A549 (cell line): ENCODE results near the gene CRYZL1. TPM values are rescaled to one million over a fixed set of nuclear protein-coding genes. Genes with fewer than 3 reads are reported as not detected.
A peak's percentile ranks its signal among the peaks of the same experiment; 100 is the strongest.

ENCODE experiments used
- ATAC-seq, 2 experiments: fragments of 200-7000 bp in 1 of 2; fragments of >200 bp in 1 of 2; cut with Nextera tagmentation in 1 of 2; cut with Tn5 transposase in 1 of 2; 3 replicates each; pipeline versions ENCODE4 v1.8.0 to v1.9.1; 2018 to 2020; ENCODE audit warnings: mild to moderate bottlenecking in 1 of 2, moderate library complexity in 1 of 2
- CTCF ChIA-PET: fragments of 300-600 bp; sonication (Branson Sonifier 250); formaldehyde crosslinking; extraction: SDS; loops from one replicate; lab custom pipeline; 2021; ENCODE audit warnings: antibody characterized with exemption, inconsistent platforms; lab: Yijun Ruan, JAX
- POLR2A ChIA-PET: fragments of 350-600 bp; formaldehyde crosslinking; extraction: SDS; loops from one replicate; lab custom pipeline; 2021; ENCODE audit warnings: antibody characterized with exemption, inconsistent platforms; lab: Yijun Ruan, JAX
- DNase-seq, 2 experiments: peaks; one replicate each; pipeline versions ENCODE4 v3.0.0 to v3.0.0-alpha.2; 2011 to 2016; ENCODE audit warnings: low read depth in 1 of 2, low spot score in 1 of 2
- FAIRE-seq: peaks from 2 replicates; lab custom pipeline; 2011; peaks lifted over from hg19 to GRCh38; lab: Jason Lieb, UNC
- H3K27ac ChIP-seq, 2 experiments: fragments of >200 bp; sonication (Bioruptor Twin); formaldehyde crosslinking; 3 replicates each; pipeline ENCODE4 v1.5.1; 2016 to 2017
- H3K4me1 ChIP-seq: fragments of >200 bp; sonication (Bioruptor Twin); formaldehyde crosslinking; 3 replicates; pipeline ENCODE4 v1.6.1; 2016
- H3K4me2 ChIP-seq: fragments of >200 bp; sonication (Bioruptor Twin); formaldehyde crosslinking; 3 replicates; pipeline ENCODE4 v1.6.1; 2016
- H3K4me3 ChIP-seq: fragments of >200 bp; sonication (Bioruptor Twin); formaldehyde crosslinking; 3 replicates; pipeline ENCODE4 v1.5.1; 2016
- H3K9me3 ChIP-seq: fragments of >200 bp; sonication (Bioruptor Twin); formaldehyde crosslinking; 3 replicates; pipeline ENCODE4 v1.6.1; 2016
- BHLHE40 ChIP-seq: IDR thresholded peaks from 2 replicates; pipeline ENCODE4 v1.6.1; 2012; ENCODE audit warnings: low read depth, low read length, inconsistent platforms
- CBX2 ChIP-seq: fragments of 200-600 bp; sonication (generic); IDR thresholded peaks from 2 replicates; pipeline ENCODE4 v1.6.1; 2016; ENCODE audit warnings: low read depth, mild to moderate bottlenecking, borderline replicate concordance
- CEBPB ChIP-seq, 2 experiments: fragments of >200 bp in 1 of 2; sonication (Bioruptor Twin) in 1 of 2; formaldehyde crosslinking in 1 of 2; IDR thresholded peaks; 2 replicates each; pipeline ENCODE4 v1.6.1; 2012 to 2016
- CHD2 ChIP-seq: fragments of 150-350 bp; IDR thresholded peaks from 2 replicates; pipeline ENCODE4 v1.6.1; 2014; ENCODE audit warnings: low read length; ENCODE audit not compliant: partially characterized antibody
- CHD4 ChIP-seq: fragments of 200-600 bp; sonication (generic); IDR thresholded peaks from 2 replicates; pipeline ENCODE4 v1.6.1; 2016; ENCODE audit warnings: antibody characterized with exemption, mild to moderate bottlenecking, borderline replicate concordance
- EP300 ChIP-seq, 2 experiments: fragments of >200 bp; sonication (Bioruptor Twin); formaldehyde crosslinking; IDR thresholded peaks; 2 replicates in 1 of 2; 3 replicates in 1 of 2; pipeline ENCODE4 v1.6.1; 2016 to 2017
- FOXS1 ChIP-seq: fragments of 250-450 bp; sonication (Bioruptor Pico); IDR thresholded peaks from 2 replicates; pipeline ENCODE4 v1.5.0; 2020; ENCODE audit warnings: mild to moderate bottlenecking, moderate library complexity
- GATA3 ChIP-seq: IDR thresholded peaks from 2 replicates; pipeline ENCODE4 v1.6.1; 2012; ENCODE audit warnings: borderline replicate concordance
- HDAC2 ChIP-seq: fragments of 200-600 bp; sonication (generic); IDR thresholded peaks from 2 replicates; pipeline ENCODE4 v1.6.1; 2016
- HEYL ChIP-seq: fragments of 250-450 bp; sonication (Bioruptor Pico); IDR thresholded peaks from 2 replicates; pipeline ENCODE4 v1.8.0; 2021; ENCODE audit warnings: mild to moderate bottlenecking, moderate library complexity
- HOXB5 ChIP-seq: fragments of 250-450 bp; sonication (Bioruptor Pico); IDR thresholded peaks from 2 replicates; pipeline ENCODE4 v1.5.0; 2020; ENCODE audit warnings: mild to moderate bottlenecking, moderate library complexity
- JUNB ChIP-seq: fragments of >200 bp; sonication (Bioruptor Twin); formaldehyde crosslinking; IDR thresholded peaks from 2 replicates; pipeline ENCODE4 v1.6.1; 2016
- KDM1A ChIP-seq: fragments of 200-600 bp; sonication (generic); IDR thresholded peaks from 2 replicates; pipeline ENCODE4 v1.6.1; 2016; ENCODE audit warnings: low read depth, mild to moderate bottlenecking
- MAFK ChIP-seq: fragments of 450-650 bp; IDR thresholded peaks from 2 replicates; pipeline ENCODE4 v1.6.1; 2014; ENCODE audit not compliant: partially characterized antibody
- MAZ ChIP-seq: fragments of 150-350 bp; IDR thresholded peaks from 2 replicates; pipeline ENCODE4 v1.6.1; 2014; ENCODE audit warnings: antibody characterized with exemption, low read depth, low read length, borderline replicate concordance
- NR3C1 ChIP-seq: fragments of >200 bp; sonication (Bioruptor Twin); formaldehyde crosslinking; IDR thresholded peaks from 3 replicates; pipeline ENCODE4 v1.6.1; 2017
- PHF8 ChIP-seq: fragments of 200-600 bp; sonication (generic); IDR thresholded peaks from 2 replicates; pipeline ENCODE4 v1.6.1; 2016; ENCODE audit warnings: low read depth, mild to moderate bottlenecking, antibody characterized with exemption, moderate library complexity, borderline replicate concordance
- RAD21 ChIP-seq, 2 experiments: fragments of >200 bp in 1 of 2; sonication (Bioruptor Twin) in 1 of 2; formaldehyde crosslinking in 1 of 2; IDR thresholded peaks in 1 of 2; conservative IDR thresholded peaks in 1 of 2; 2 replicates in 1 of 2; 3 replicates in 1 of 2; pipeline ENCODE4 v1.6.1; 2012 to 2018; ENCODE audit warnings: inconsistent platforms in 1 of 2
- RNF2 ChIP-seq: fragments of 200-600 bp; sonication (generic); IDR thresholded peaks from 2 replicates; pipeline ENCODE4 v1.6.1; 2016; ENCODE audit warnings: low read depth, mild to moderate bottlenecking, antibody characterized with exemption, moderate library complexity, borderline replicate concordance
- SREBF2 ChIP-seq: fragments of 450-650 bp; IDR thresholded peaks from 2 replicates; pipeline ENCODE4 v1.6.1; 2014; ENCODE audit warnings: mild to moderate bottlenecking, moderate library complexity
- TP53 ChIP-seq: fragments of 250-450 bp; sonication (Bioruptor Pico); IDR thresholded peaks from 2 replicates; pipeline ENCODE4 v1.5.0; 2021; ENCODE audit warnings: mild to moderate bottlenecking, moderate library complexity
- ZFP36 ChIP-seq: fragments of 450-650 bp; IDR thresholded peaks from 2 replicates; pipeline ENCODE4 v1.6.1; 2014; ENCODE audit warnings: borderline replicate concordance; ENCODE audit not compliant: partially characterized antibody
- WGBS: methylation state at CpG from one replicate; pipeline ENCODE4 v1.1.6; 2017; ENCODE audit errors: missing lambda C conversion rate; 5-methylcytosine and 5-hydroxymethylcytosine counted together
- polyA plus RNA-seq, 4 experiments: library from polyadenylated mRNA; depleted of rRNA in 3 of 4; stranded (reverse); fragments of >200 nt; fragmentation: RNase III in 1 of 4; extraction: RNeasy Plus Mini Kit Qiagen cat#74134 plus additional on column Dnase treatment in 1 of 4; gene quantifications; 2 replicates in 3 of 4; 3 replicates in 1 of 4; pipeline ENCODE4 v1.2.3, GENCODE V29; 2011 to 2017
- TF ChIP-seq, protein P1 (sequence below): fragments of >200 bp; sonication (Bioruptor Twin); formaldehyde crosslinking; IDR thresholded peaks from 3 replicates; pipeline ENCODE4 v1.5.1; 2016
- TF ChIP-seq, protein P2 (sequence below): IDR thresholded peaks from 2 replicates; pipeline ENCODE4 v1.6.1; 2012
- TF ChIP-seq, protein P3 (sequence below): fragments of >200 bp; sonication (Bioruptor Twin); formaldehyde crosslinking; IDR thresholded peaks from 3 replicates; pipeline ENCODE4 v1.6.1; 2016
- TF ChIP-seq, protein P4 (sequence below): fragments of 450-650 bp; IDR thresholded peaks from 2 replicates; pipeline ENCODE4 v1.6.1; 2014; ENCODE audit warnings: antibody characterized with exemption

CRYZL1 gene
- polyA plus RNA-seq, 2 of the 4 experiments (the other 2 are of a cell fraction) = 15.2 to 38.9 TPM

DNA sequence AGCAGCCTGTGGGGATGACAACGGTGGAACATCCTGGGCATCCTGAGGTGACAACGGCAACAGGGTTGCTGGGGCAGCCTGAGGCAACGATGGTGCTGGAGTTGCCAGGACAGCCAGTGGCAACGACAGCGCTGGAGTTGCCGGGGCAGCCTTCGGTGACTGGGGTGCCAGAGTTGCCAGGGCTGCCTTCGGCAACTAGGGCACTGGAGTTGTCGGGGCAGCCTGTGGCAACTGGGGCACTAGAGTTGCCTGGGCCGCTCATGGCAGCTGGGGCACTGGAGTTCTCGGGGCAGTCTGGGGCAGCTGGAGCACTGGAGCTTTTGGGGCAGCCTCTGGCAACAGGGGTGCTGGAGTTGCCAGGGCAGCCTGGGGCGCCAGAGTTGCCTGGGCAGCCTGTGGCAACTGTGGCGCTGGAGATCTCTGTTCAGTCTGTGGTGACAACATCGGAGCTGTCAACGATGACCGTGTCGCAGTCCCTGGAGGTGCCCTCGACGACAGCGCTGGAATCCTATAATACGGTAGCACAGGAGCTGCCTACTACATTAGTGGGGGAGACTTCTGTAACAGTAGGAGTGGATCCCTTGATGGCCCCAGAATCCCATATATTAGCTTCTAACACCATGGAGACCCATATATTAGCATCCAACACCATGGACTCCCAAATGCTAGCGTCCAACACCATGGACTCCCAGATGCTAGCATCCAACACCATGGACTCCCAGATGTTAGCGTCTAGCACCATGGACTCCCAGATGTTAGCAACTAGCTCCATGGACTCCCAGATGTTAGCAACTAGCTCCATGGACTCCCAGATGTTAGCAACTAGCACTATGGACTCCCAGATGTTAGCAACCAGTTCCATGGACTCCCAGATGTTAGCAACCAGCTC is 90.5 kb downstream of the CRYZL1 start:
- no peak; a peak in 2 of 6 replicates for ATAC-seq
- POLR2A ChIA-PET = interaction anchor here (0.5 kb wide), 1 partner anchor 20 kb away, joined by 4 read pairs; no protein-coding TSS in a partner anchor

DNA sequence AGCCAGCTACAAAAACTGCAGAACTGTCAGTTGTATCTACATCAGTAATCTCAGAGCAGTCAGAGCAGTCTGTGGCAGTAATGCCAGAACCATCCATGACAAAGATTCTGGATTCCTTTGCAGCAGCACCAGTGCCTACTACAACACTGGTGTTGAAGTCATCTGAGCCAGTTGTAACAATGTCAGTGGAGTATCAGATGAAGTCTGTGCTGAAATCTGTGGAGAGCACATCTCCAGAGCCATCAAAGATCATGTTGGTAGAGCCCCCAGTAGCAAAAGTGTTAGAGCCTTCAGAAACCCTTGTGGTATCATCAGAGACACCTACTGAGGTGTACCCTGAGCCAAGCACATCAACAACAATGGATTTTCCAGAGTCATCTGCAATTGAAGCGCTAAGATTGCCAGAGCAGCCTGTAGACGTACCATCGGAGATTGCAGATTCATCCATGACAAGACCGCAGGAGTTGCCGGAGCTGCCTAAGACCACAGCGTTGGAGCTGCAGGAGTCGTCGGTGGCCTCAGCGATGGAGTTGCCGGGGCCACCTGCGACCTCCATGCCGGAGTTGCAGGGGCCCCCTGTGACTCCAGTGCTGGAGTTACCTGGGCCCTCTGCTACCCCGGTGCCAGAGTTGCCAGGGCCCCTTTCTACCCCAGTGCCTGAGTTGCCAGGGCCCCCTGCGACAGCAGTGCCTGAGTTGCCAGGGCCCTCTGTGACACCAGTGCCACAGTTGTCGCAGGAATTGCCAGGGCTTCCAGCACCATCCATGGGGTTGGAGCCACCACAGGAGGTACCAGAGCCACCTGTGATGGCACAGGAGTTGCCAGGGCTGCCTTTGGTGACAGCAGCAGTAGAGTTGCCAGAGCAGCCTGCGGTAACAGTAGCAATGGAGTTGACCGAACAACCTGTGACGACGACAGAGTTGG is 91.4 kb downstream of the CRYZL1 start:
- ATAC-seq = no peak

More for the DNA sequence above, 90.5 kb downstream of the CRYZL1 start:
- CTCF ChIA-PET = interaction anchor here (1.2 to 1.3 kb wide), 2 partner anchors 19 to 54 kb away, joined by 3 to 4 read pairs; no protein-coding TSS in a partner anchor
- DNase-seq = no peak
- H3K9me3 ChIP-seq = no peaks in the 10 kb centered on the region
- WGBS = 97% methylated on average over 13 of the region's 23 CpGs
- FAIRE-seq = no peak
- no peak overlapping the region for H3K4me2 ChIP-seq
- no peaks in the 10 kb centered on the region; the same call in 2 of the 3 replicates for H3K4me1 ChIP-seq
- no peak overlapping the region for H3K4me3 ChIP-seq
- no peak overlapping the region for H3K27ac ChIP-seq
- no peak for TF ChIP-seq NR3C1
- no peak for TF ChIP-seq PHF8
- no peak for TF ChIP-seq MAFK

DNA sequence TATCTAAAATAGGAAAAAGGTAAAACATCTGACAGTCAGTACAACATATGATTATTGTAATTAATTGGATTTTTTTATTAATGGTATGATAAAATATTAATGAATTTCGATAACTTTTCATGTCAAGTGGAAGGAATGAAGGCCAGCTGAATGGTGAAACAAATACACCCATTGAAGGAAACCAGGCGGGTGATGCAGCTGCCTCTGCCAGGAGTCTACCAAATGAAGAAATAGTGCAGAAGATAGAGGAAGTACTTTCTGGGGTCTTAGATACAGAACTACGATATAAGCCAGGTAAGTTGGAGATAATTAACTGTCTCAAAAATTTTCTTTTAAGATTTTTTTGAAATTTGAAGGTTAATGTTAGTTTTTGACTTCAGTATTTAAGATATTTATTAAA is 95.5 kb downstream of the CRYZL1 start:
- DNase-seq (no peak), FAIRE-seq (no peak), ATAC-seq (no peak)
- ChIA-PET CTCF (no interaction called here), POLR2A (no interaction called here)
- 81% methylated on average over 3 of the region's 3 CpGs for whole genome bisulfite sequencing
- Histone ChIP-seq H3K4me3 (no peak overlapping the region), H3K9me3 (no peaks in the 10 kb centered on the region), H3K27ac (no peak overlapping the region), H3K4me1 (peaks cover 9% of the 10 kb centered on the region; the same call in 2 of the 3 replicates)
- no peak for TF ChIP-seq MAFK
- TF ChIP-seq, protein P1, sequence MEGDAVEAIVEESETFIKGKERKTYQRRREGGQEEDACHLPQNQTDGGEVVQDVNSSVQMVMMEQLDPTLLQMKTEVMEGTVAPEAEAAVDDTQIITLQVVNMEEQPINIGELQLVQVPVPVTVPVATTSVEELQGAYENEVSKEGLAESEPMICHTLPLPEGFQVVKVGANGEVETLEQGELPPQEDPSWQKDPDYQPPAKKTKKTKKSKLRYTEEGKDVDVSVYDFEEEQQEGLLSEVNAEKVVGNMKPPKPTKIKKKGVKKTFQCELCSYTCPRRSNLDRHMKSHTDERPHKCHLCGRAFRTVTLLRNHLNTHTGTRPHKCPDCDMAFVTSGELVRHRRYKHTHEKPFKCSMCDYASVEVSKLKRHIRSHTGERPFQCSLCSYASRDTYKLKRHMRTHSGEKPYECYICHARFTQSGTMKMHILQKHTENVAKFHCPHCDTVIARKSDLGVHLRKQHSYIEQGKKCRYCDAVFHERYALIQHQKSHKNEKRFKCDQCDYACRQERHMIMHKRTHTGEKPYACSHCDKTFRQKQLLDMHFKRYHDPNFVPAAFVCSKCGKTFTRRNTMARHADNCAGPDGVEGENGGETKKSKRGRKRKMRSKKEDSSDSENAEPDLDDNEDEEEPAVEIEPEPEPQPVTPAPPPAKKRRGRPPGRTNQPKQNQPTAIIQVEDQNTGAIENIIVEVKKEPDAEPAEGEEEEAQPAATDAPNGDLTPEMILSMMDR = no peak
- TF ChIP-seq BHLHE40 = no peak
- no peak for TF ChIP-seq NR3C1
- TF ChIP-seq KDM1A = no peak
- TF ChIP-seq ZFP36 = no peak
- TF ChIP-seq GATA3 = no peak
- TF ChIP-seq, protein P2, sequence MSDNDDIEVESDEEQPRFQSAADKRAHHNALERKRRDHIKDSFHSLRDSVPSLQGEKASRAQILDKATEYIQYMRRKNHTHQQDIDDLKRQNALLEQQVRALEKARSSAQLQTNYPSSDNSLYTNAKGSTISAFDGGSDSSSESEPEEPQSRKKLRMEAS = no peak
- no peak for TF ChIP-seq CHD4
- TF ChIP-seq FOXS1 = no peak
- TF ChIP-seq RAD21 (conservative IDR thresholded peaks at IDR 0.05 in 1 of 2, IDR thresholded peaks at IDR 0.05 in 1 of 2) = no peak
- no peak for TF ChIP-seq SREBF2
- no peak for TF ChIP-seq RNF2
- no peak for TF ChIP-seq HEYL (CRISPR knock-in tag)
- no peak for TF ChIP-seq CEBPB (IDR thresholded peaks at IDR 0.05)
- no peak for TF ChIP-seq HDAC2
- TF ChIP-seq JUNB = no peak
- TF ChIP-seq, protein P3, sequence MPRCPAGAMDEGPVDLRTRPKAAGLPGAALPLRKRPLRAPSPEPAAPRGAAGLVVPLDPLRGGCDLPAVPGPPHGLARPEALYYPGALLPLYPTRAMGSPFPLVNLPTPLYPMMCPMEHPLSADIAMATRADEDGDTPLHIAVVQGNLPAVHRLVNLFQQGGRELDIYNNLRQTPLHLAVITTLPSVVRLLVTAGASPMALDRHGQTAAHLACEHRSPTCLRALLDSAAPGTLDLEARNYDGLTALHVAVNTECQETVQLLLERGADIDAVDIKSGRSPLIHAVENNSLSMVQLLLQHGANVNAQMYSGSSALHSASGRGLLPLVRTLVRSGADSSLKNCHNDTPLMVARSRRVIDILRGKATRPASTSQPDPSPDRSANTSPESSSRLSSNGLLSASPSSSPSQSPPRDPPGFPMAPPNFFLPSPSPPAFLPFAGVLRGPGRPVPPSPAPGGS = no peak
- TF ChIP-seq EP300 (IDR thresholded peaks at IDR 0.05) = no peak
- no peak for TF ChIP-seq CHD2
- TF ChIP-seq, all 56 proteins: peak for 0
- peak overlapping the region; percentile 83; the same call in 2 of the 3 replicates for H3K4me2 ChIP-seq

More for the DNA sequence above, 91.4 kb downstream of the CRYZL1 start:
- Histone ChIP-seq H3K4me1 (peaks cover 7% of the 10 kb centered on the region; the same call in 2 of the 3 replicates), H3K4me3 (no peak overlapping the region), H3K4me2 (no peak overlapping the region), H3K9me3 (no peaks in the 10 kb centered on the region), H3K27ac (no peak overlapping the region)
- DNase-seq (no peak), FAIRE-seq (no peak)
- ChIA-PET CTCF (interaction anchor here (1.3 kb wide), 1 partner anchor 20 kb away, joined by 3 read pairs; no protein-coding TSS in a partner anchor), POLR2A (no interaction called here)
- TF ChIP-seq GATA3 = no peak
- TF ChIP-seq TP53 = no peak
- no peak for TF ChIP-seq BHLHE40
- TF ChIP-seq, protein P4, sequence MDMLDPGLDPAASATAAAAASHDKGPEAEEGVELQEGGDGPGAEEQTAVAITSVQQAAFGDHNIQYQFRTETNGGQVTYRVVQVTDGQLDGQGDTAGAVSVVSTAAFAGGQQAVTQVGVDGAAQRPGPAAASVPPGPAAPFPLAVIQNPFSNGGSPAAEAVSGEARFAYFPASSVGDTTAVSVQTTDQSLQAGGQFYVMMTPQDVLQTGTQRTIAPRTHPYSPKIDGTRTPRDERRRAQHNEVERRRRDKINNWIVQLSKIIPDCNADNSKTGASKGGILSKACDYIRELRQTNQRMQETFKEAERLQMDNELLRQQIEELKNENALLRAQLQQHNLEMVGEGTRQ = no peak
- TF ChIP-seq HOXB5 = no peak
- no peak for TF ChIP-seq CBX2
- TF ChIP-seq MAZ = no peak
- 94% methylated on average over 11 of the region's 19 CpGs for WGBS
